Ishikawa (cell line): ENCODE data around the gene FGD5.

Experiments
- CEBPB ChIP-seq: IDR thresholded peaks from 2 replicates; pipeline ENCODE4 v1.6.1; 2012
- CREB1 ChIP-seq: IDR thresholded peaks from 2 replicates; pipeline ENCODE4 v1.6.1; 2012; ENCODE audit warnings: low read depth
- EGR1 ChIP-seq: IDR thresholded peaks from 2 replicates; pipeline ENCODE4 v1.6.1; 2012
- EP300 ChIP-seq: IDR thresholded peaks from 2 replicates; pipeline ENCODE4 v1.6.1; 2012; ENCODE audit warnings: borderline replicate concordance
- FOXM1 ChIP-seq: IDR thresholded peaks from 2 replicates; pipeline ENCODE4 v1.6.1; 2012; ENCODE audit warnings: low read depth, borderline replicate concordance
- MAX ChIP-seq: IDR thresholded peaks from 2 replicates; pipeline ENCODE4 v1.6.1; 2012
- NFIC ChIP-seq: IDR thresholded peaks from 2 replicates; pipeline ENCODE4 v1.6.1; 2012
- RAD21 ChIP-seq: IDR thresholded peaks from 2 replicates; pipeline ENCODE4 v1.6.1; 2012; ENCODE audit warnings: low read depth
- REST ChIP-seq: IDR thresholded peaks from 2 replicates; pipeline ENCODE4 v1.6.1; 2012; ENCODE audit warnings: low read depth, mild to moderate bottlenecking
- TAF1 ChIP-seq: IDR thresholded peaks from 2 replicates; pipeline ENCODE4 v1.6.1; 2012; ENCODE audit warnings: low read depth, mild to moderate bottlenecking
- TCF12 ChIP-seq: IDR thresholded peaks from 2 replicates; pipeline ENCODE4 v1.6.1; 2012; ENCODE audit warnings: low read depth
- TEAD4 ChIP-seq: IDR thresholded peaks from 2 replicates; pipeline ENCODE4 v1.6.1; 2012
- USF1 ChIP-seq: IDR thresholded peaks from 2 replicates; pipeline ENCODE4 v1.6.1; 2012
- YY1 ChIP-seq: IDR thresholded peaks from 2 replicates; pipeline ENCODE4 v1.6.1; 2012; ENCODE audit warnings: low read depth
- ZBTB7A ChIP-seq: IDR thresholded peaks from 2 replicates; pipeline ENCODE4 v1.6.1; 2012; ENCODE audit warnings: low read depth

The FGD5 gene

GRCh38 chr3:14814411-14814871 is 4.3 kb upstream of the FGD5 start:
- no peak for TF ChIP-seq CREB1

GRCh38 chr3:14816359-14816758 is 2.4 kb upstream of the FGD5 start:
- TF ChIP-seq NFIC (no peak), REST (no peak), TAF1 (no peak), USF1 (no peak), ZBTB7A (no peak), MAX (no peak), CEBPB (no peak), TEAD4 (no peak), YY1 (no peak), FOXM1 (no peak), CREB1 (no peak), TCF12 (no peak), EP300 (no peak), EGR1 (no peak), RAD21 (no peak)

GRCh38 chr3:14819671-14820070 is 909 bp downstream of the FGD5 start:
- TF ChIP-seq CEBPB: no peak
- no peak for TF ChIP-seq USF1
- TF ChIP-seq TCF12: no peak
- no peak for TF ChIP-seq FOXM1
- no peak for TF ChIP-seq RAD21
- no peak for TF ChIP-seq EP300
- no peak for TF ChIP-seq REST
- TF ChIP-seq ZBTB7A: no peak
- TF ChIP-seq CREB1: no peak
- TF ChIP-seq NFIC: no peak
- no peak for TF ChIP-seq TAF1

- TF ChIP-seq YY1: no peak
- no peak for TF ChIP-seq TEAD4
- TF ChIP-seq FOXM1: no peak
Observed at GRCh38 chr3:14820156-14820555, 1.4 kb downstream of the FGD5 start.

- TF ChIP-seq TCF12: no peak
- no peak for TF ChIP-seq TAF1
- TF ChIP-seq ZBTB7A: no peak
- TF ChIP-seq CREB1: no peak
- no peak for TF ChIP-seq NFIC
- TF ChIP-seq RAD21: no peak
- no peak for TF ChIP-seq CEBPB
- TF ChIP-seq YY1: no peak
- TF ChIP-seq USF1: no peak
- TF ChIP-seq FOXM1: no peak
- TF ChIP-seq REST: no peak
- no peak for TF ChIP-seq TEAD4
- no peak for TF ChIP-seq EGR1
- TF ChIP-seq MAX: no peak
- no peak for TF ChIP-seq EP300
Observed at GRCh38 chr3:14821151-14821550, 2.4 kb downstream of the FGD5 start.
